Measurements from ENCODE around the gene SKIC2. TPM values are rescaled to one million over a fixed set of nuclear protein-coding genes. Genes with fewer than 3 reads are reported as not detected.
"Not testable (repeated sequence)": the region's sequence is repeated elsewhere in the genome, so short reads cannot be mapped to it uniquely, and the experiment has no call there.

The SKIC2 gene
- total RNA-seq, 3 donors from 2014 or later, result 58.6 to 87.2 (median 81.2) TPM

DNA sequence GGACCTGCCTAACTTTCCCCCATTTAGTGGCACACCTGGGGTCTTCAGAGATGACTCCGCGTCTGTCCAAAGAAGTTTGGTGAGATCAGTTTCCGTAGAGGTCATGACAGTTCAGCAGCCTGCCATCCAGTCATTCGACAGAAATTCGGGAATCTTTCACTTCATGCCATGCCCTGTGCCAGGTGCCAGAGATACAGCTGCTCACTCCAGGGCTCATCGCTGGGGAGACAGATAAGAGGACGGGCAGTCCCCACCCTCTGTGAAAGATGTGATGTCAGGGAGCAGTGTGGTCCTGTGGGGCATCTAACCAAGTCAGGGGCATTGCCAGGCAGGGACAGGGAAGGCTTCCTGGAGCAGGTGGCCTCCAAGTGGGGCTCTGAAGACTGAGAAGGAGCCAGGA is 44.3 kb downstream of the SKIC2 start:
- H3K36me3 ChIP-seq (ENCODE audit: low read depth); DNase-seq; H3K9me3 ChIP-seq; ATAC-seq; H3K4me1 ChIP-seq (ENCODE audit: low read depth); intact Hi-C loops (cut with DNase I, micrococcal nuclease); H3K4me3 ChIP-seq: not testable (repeated sequence)

DNA sequence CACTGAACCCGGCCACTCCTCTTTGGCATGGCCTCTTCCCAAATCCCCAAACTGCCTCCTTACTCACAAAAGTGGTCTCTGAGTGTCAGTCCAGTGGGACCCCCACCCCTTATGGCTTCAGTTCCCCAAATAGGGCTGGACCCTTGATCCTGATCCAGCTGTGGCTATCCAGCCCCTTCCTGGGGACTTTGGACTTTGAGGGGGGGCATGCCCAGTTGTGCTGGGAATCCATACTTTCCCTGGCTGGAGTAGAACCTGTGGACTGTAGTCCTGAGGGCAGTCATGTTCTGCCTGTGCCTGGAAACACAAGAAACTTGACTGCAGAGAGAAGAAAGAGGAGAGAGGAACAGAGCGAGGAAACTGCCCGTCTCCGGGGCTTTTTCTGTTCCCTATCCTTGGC is 45.4 kb downstream of the SKIC2 start:
- H3K4me1 ChIP-seq (ENCODE audit: low read depth); intact Hi-C loops (cut with DNase I, micrococcal nuclease); H3K9me3 ChIP-seq; H3K36me3 ChIP-seq (ENCODE audit: low read depth); H3K4me3 ChIP-seq; ATAC-seq: not testable (repeated sequence)
- DNase-seq, result peak in 1 of 3 donors; percentile 4

DNA sequence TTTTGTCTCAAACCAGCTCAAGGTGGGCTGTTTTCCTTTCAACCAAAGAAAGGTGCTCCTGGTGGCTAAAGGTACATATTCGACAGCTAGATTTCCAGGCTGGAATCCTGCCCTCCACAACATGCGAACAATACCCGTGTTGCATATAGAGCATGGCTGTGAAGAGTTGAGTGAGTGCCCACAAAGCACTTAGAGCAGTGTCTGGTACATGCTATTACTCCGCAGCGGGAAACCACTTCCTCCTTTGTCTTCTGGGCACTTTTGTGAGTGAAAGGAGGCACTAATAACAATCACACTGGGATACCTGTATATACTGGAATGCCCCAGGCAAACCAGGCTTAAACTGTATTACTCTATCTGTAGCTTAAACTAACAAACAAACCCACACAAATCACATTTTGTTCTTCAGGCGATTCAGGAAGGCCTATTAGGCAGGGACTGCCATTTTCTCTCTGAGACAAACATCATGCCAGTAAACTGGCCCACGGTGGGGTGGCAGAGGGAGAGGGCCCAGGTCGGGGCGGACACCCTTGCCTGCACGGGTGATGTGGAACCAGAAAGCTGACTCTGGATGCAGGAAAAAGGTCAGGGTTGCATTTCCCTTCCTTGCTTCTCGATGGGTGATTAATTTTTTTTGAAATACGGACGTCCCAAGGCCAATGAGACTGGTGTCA is 46.0 kb downstream of the SKIC2 start:
- H3K4me3 ChIP-seq; H3K36me3 ChIP-seq (ENCODE audit: low read depth); DNase-seq; H3K4me1 ChIP-seq (ENCODE audit: low read depth); intact Hi-C loops (cut with DNase I, micrococcal nuclease); H3K9me3 ChIP-seq: not testable (repeated sequence)
- ATAC-seq, result peak; percentile 39

- intact Hi-C loops (cut with DNase I, micrococcal nuclease); H3K4me1 ChIP-seq (ENCODE audit: low read depth); H3K36me3 ChIP-seq (ENCODE audit: low read depth); H3K9me3 ChIP-seq; H3K4me3 ChIP-seq; ATAC-seq: not testable (repeated sequence)
- peak in 2 of 3 donors; percentile 15 to 20 for DNase-seq
Measured at GRCh38 chr6:32005538-32005880, 46.5 kb downstream of the SKIC2 start.

- H3K36me3 ChIP-seq (ENCODE audit: low read depth); H3K4me3 ChIP-seq; intact Hi-C loops (cut with DNase I, micrococcal nuclease); ATAC-seq; H3K4me1 ChIP-seq (ENCODE audit: low read depth); H3K9me3 ChIP-seq: not testable (repeated sequence)
- DNase-seq, result peak in 1 of 3 donors; percentile 5
Measured at GRCh38 chr6:32005991-32006529, 47.1 kb downstream of the SKIC2 start.

DNA sequence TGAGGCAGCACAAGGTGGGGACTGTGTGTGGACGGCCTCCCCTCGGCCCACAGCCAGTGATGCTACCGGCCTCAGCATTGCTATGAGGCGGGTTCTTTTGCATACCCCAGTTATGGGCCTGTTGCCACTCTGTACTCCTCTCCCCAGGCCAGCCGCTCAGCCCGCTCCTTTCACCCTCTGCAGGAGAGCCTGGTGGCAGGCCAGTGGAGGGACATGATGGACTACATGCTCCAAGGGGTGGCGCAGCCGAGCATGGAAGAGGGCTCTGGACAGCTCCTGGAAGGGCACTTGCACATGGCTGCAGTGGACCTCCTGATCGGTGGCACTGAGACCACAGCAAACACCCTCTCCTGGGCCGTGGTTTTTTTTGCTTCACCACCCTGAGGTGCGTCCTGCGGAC is 48.1 kb downstream of the SKIC2 start:
- H3K9me3 ChIP-seq; ATAC-seq; H3K4me3 ChIP-seq; H3K36me3 ChIP-seq (ENCODE audit: low read depth); intact Hi-C loops (cut with DNase I, micrococcal nuclease); H3K4me1 ChIP-seq (ENCODE audit: low read depth): not testable (repeated sequence)
- peak in 2 of 3 donors; percentile 13 to 32 for DNase-seq

DNA sequence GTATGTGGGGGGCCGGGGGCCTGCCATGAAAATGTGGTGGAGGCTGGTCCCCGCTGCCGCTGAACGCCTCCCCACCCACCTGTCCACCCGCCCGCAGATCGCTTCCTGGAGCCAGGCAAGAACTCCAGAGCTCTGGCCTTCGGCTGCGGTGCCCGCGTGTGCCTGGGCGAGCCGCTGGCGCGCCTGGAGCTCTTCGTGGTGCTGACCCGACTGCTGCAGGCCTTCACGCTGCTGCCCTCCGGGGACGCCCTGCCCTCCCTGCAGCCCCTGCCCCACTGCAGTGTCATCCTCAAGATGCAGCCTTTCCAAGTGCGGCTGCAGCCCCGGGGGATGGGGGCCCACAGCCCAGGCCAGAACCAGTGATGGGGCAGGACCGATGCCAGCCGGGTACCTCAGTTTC is 49.1 kb downstream of the SKIC2 start:
- ATAC-seq; DNase-seq; H3K36me3 ChIP-seq (ENCODE audit: low read depth); intact Hi-C loops (cut with DNase I, micrococcal nuclease); H3K4me3 ChIP-seq; H3K4me1 ChIP-seq (ENCODE audit: low read depth); H3K9me3 ChIP-seq: not testable (repeated sequence)

GRCh38 chr6:32008616-32009015 is 49.6 kb downstream of the SKIC2 start:
- H3K9me3 ChIP-seq; H3K36me3 ChIP-seq (ENCODE audit: low read depth); ATAC-seq; H3K4me3 ChIP-seq; intact Hi-C loops (cut with DNase I, micrococcal nuclease); H3K4me1 ChIP-seq (ENCODE audit: low read depth); DNase-seq: not testable (repeated sequence)

GRCh38 chr6:32009537-32009936 is 50.6 kb downstream of the SKIC2 start:
- peak in 1 of 3 donors; percentile 4 for DNase-seq
- H3K9me3 ChIP-seq; intact Hi-C loops (cut with DNase I, micrococcal nuclease); ATAC-seq; H3K4me3 ChIP-seq; H3K4me1 ChIP-seq (ENCODE audit: low read depth); H3K36me3 ChIP-seq (ENCODE audit: low read depth): not testable (repeated sequence)

DNA sequence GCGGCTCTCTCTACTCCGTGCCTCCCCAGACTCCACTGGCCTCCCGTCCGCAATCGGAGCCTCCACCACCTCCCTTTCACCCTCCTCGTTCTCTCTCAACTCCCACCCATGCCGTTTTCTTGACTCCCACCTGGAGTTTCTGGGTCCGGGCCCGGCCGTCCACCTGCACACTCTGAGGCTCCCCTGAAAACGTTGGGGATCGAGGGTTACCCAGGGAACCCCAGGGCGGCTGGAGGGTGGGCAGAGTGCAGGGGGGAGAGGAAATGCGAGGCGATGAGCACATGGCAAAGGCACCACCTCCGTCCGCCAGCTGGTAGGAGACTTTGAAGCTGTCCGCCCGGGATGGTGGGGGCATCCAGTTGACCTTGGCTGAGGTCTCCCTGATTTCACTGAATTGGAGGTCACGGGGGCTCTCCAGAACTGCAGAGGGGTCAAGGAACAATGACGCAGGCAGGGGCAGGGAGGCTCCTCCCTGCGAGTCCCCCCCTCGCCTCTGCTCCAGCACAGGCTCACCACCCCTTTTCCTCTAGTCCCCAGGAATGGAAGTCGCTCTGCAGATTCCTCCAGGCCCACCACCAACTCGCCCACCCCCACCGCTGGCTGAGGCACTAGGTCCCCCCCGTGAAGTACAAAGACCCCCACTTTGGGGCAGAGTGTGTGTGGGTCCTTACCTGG is 52.0 kb downstream of the SKIC2 start:
- ATAC-seq; intact Hi-C loops (cut with DNase I, micrococcal nuclease); H3K4me3 ChIP-seq; H3K36me3 ChIP-seq (ENCODE audit: low read depth); H3K9me3 ChIP-seq; H3K4me1 ChIP-seq (ENCODE audit: low read depth): not testable (repeated sequence)
- peak in 1 of 3 donors; percentile 25 for DNase-seq

- H3K4me3 ChIP-seq; H3K36me3 ChIP-seq (ENCODE audit: low read depth); H3K4me1 ChIP-seq (ENCODE audit: low read depth); H3K9me3 ChIP-seq; intact Hi-C loops (cut with DNase I, micrococcal nuclease); ATAC-seq: not testable (repeated sequence)
- peak in 1 of 3 donors; percentile 37 for DNase-seq
Measured at GRCh38 chr6:32012941-32013617, 54.1 kb downstream of the SKIC2 start.

- DNase-seq; H3K4me1 ChIP-seq (ENCODE audit: low read depth); intact Hi-C loops (cut with DNase I, micrococcal nuclease); H3K36me3 ChIP-seq (ENCODE audit: low read depth); H3K9me3 ChIP-seq; ATAC-seq; H3K4me3 ChIP-seq: not testable (repeated sequence)
Measured at GRCh38 chr6:32013738-32014137, 54.8 kb downstream of the SKIC2 start.

- H3K4me3 ChIP-seq; intact Hi-C loops (cut with DNase I, micrococcal nuclease); H3K36me3 ChIP-seq (ENCODE audit: low read depth); DNase-seq; H3K4me1 ChIP-seq (ENCODE audit: low read depth); H3K9me3 ChIP-seq: not testable (repeated sequence)
- ATAC-seq, result peak; percentile 40
Measured at GRCh38 chr6:32014547-32014946, 55.6 kb downstream of the SKIC2 start, which contains the start of gene C4B. Gene C4B (plus strand): TSS chr6:32014795. CDS start chr6:32014846, 51 bp downstream.
